CD4-positive, alpha-beta memory T cell (primary cell): ENCODE results near the gene STMP1. TPM values are rescaled to one million over a fixed set of nuclear protein-coding genes. Genes with fewer than 3 reads are reported as not detected.

Experiments used
- CTCF ChIA-PET: fragments of 350-600 bp; sonication (Branson Sonifier 250); formaldehyde crosslinking; loops from one replicate; lab custom pipeline; 2021; ENCODE audit warnings: inconsistent platforms; ENCODE audit not compliant: partially characterized antibody; lab: Charles Lee
- POLR2A ChIA-PET: fragments of 350-600 bp; sonication (Branson Sonifier 250); formaldehyde crosslinking; loops from one replicate; lab custom pipeline; 2021; ENCODE audit not compliant: partially characterized antibody; lab: Charles Lee
- DNase-seq, 5 donors: peaks; one replicate each; pipeline versions ENCODE4 v3.0.0 to v3.0.0-alpha.2; 2020 to 2022; ENCODE audit warnings: mixed read lengths in 1 of 5
- H3K27ac ChIP-seq: one replicate; pipeline ENCODE4 v1.7.0; 2013; ENCODE audit warnings: low read depth, low read length
- H3K27me3 ChIP-seq: 2 replicates; pipeline ENCODE4 v1.7.0; 2013; ENCODE audit warnings: mild to moderate bottlenecking, low read length, moderate library complexity; ENCODE audit not compliant: insufficient read depth
- H3K36me3 ChIP-seq: 2 replicates; pipeline ENCODE4 v1.7.0; 2013; ENCODE audit warnings: mild to moderate bottlenecking, low read length, moderate library complexity; ENCODE audit not compliant: insufficient read depth
- H3K4me1 ChIP-seq: 2 replicates; pipeline ENCODE4 v1.7.0; 2013; ENCODE audit warnings: mild to moderate bottlenecking, low read length, moderate library complexity; ENCODE audit not compliant: insufficient read depth
- H3K4me3 ChIP-seq, 2 donors: one replicate each; pipeline ENCODE4 v1.7.0; 2013; ENCODE audit warnings: low read length in 2 of 2, mild to moderate bottlenecking in 1 of 2
- H3K9me3 ChIP-seq, 2 donors: one replicate each; pipeline ENCODE4 v1.7.0; 2013; ENCODE audit warnings: low read length in 2 of 2, control low read depth in 1 of 2; ENCODE audit not compliant: control insufficient read depth in 1 of 2
- H3K27ac Mint-ChIP-seq, 7 donors: one replicate each; pipeline ENCODE4 v1.8.0; 2020 to 2021; ENCODE audit warnings: mixed read lengths in 7 of 7, mild to moderate bottlenecking in 6 of 7, inconsistent platforms in 3 of 7, moderate library complexity in 3 of 7
- H3K27me3 Mint-ChIP-seq, 2 donors: one replicate each; pipeline ENCODE4 v1.8.0; 2020 to 2021; ENCODE audit warnings: mixed read lengths in 2 of 2
- H3K36me3 Mint-ChIP-seq, 2 donors: one replicate each; pipeline ENCODE4 v1.8.0; 2020 to 2021; ENCODE audit warnings: mixed read lengths in 2 of 2, inconsistent platforms in 1 of 2, mild to moderate bottlenecking in 1 of 2
- H3K4me1 Mint-ChIP-seq, 4 donors: one replicate each; pipeline ENCODE4 v1.8.0; 2020 to 2021; ENCODE audit warnings: mixed read lengths in 4 of 4, mild to moderate bottlenecking in 1 of 4
- H3K4me3 Mint-ChIP-seq, 8 donors: one replicate each; pipeline ENCODE4 v1.8.0; 2020 to 2021; ENCODE audit warnings: mixed read lengths in 8 of 8, mild to moderate bottlenecking in 7 of 8, moderate library complexity in 6 of 8, inconsistent platforms in 3 of 8
- H3K9me3 Mint-ChIP-seq, 8 donors: one replicate each; pipeline ENCODE4 v1.8.0; 2020 to 2021; ENCODE audit warnings: mixed read lengths in 8 of 8, mild to moderate bottlenecking in 5 of 8, inconsistent platforms in 3 of 8, moderate library complexity in 1 of 8
- intact Hi-C: fragments of 100-400 bp; cut with micrococcal nuclease; formaldehyde crosslinking; loops from one replicate; pipeline ENCODE4 v1.15.1; 2023
- polyA plus RNA-seq, 2 donors: library from polyadenylated mRNA; unstranded; fragments of 300-500 nt; fragmentation: Illumina TruSeq; gene quantifications; one replicate each; pipeline ENCODE4 v1.2.3, GENCODE V29; 2021
- total RNA-seq, 2 experiments: library from RNA; stranded (reverse); gene quantifications; one replicate each; pipeline ENCODE4 v1.2.3, GENCODE V29; 2021

Gene STMP1
- total and polyA plus RNA-seq, 4 experiments from 2014 or later, result 29.5 to 59.2 (median 37.0) TPM

DNA sequence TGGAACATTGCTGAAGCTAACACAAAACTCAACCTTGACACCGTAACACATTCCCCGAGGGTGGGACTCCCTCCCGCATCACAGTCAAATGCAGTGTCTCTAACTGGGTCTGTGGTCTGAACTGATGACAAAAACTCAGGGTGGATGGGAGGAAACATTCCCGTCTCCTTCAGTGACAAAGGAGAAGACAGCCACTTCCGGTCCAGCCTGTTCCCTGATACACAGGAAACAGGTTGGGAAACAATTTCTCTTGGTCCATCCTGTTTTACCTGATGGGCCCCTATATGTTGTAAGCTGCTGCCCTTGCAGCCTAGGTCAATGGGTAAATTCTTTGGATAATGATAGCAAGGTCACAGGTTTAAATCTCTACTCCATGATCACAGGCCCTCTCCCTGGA is 45.3 kb downstream of the STMP1 start:
- Histone ChIP-seq H3K36me3 (no peaks in the 10 kb centered on the region), H3K4me3 (no peak overlapping the region), H3K27me3 (no peaks in the 10 kb centered on the region), H3K9me3 (no peaks in the 10 kb centered on the region), H3K4me1 (no peaks in the 10 kb centered on the region), H3K27ac (no peak overlapping the region)
- Mint-ChIP-seq H3K27me3 (no peaks in the 10 kb centered on the region), H3K9me3 (no peaks in the 10 kb centered on the region), H3K36me3 (peaks cover 0 to 7% of the 10 kb centered on the region in 2 donors), H3K27ac (no peak overlapping the region), H3K4me1 (peaks cover 0 to 3% (median 0%) of the 10 kb centered on the region in 4 donors), H3K4me3 (no peak overlapping the region)
- ChIA-PET POLR2A (no interaction called here), CTCF (no interaction called here)
- no peak for DNase-seq
- intact Hi-C loops, result no loop called here

- intact Hi-C loops, result no loop called here
- POLR2A ChIA-PET, result no interaction called here
Observed at GRCh38 chr7:135708041-135708440, 45.7 kb downstream of the STMP1 start.

DNA sequence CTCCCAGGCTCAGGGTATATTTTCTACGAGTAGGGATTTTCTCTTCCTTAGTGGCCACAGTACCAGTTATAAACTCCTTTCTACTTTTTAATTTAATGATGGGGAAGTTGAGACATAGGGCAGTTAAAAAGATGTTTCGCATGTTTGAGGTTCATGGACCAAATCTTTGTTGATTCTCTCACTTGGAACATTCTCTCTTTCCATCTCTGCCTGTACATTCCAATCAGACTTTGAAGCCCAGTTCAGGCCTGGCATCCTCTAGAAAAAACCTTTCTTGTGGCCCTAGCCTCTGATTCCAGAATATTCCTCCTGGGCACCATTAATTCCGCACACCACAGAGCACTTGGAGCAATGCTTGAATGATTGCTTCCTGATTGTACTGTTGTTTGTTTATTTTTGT is 47.2 kb downstream of the STMP1 start:
- peak overlapping the region in 1 of 8 donors; percentile 7 for H3K4me3 Mint-ChIP-seq
- H3K27ac Mint-ChIP-seq, result peak overlapping the region in 1 of 7 donors; percentile 30
- no peak for DNase-seq
- H3K4me3 ChIP-seq, result no peak overlapping the region
- H3K27ac ChIP-seq, result no peak overlapping the region
- no peaks in the 10 kb centered on the region for H3K9me3 Mint-ChIP-seq
- no peaks in the 10 kb centered on the region for H3K4me1 ChIP-seq
- H3K27me3 Mint-ChIP-seq, result no peaks in the 10 kb centered on the region
- POLR2A ChIA-PET, result no interaction called here
- H3K36me3 Mint-ChIP-seq, result peaks cover 0 to 3% of the 10 kb centered on the region in 2 donors
- intact Hi-C loops, result no loop called here
- peaks cover 0 to 3% (median 0%) of the 10 kb centered on the region in 4 donors for H3K4me1 Mint-ChIP-seq
- H3K36me3 ChIP-seq, result no peaks in the 10 kb centered on the region
- no peaks in the 10 kb centered on the region for H3K27me3 ChIP-seq
- no peaks in the 10 kb centered on the region for H3K9me3 ChIP-seq
- CTCF ChIA-PET, result interaction anchor here (0.7 kb wide), 1 partner anchor 300 kb away, joined by 4 read pairs; no protein-coding TSS in a partner anchor

More at GRCh38 chr7:135708041-135708440, 45.7 kb downstream of the STMP1 start:
- H3K27ac Mint-ChIP-seq, result no peak overlapping the region
- H3K9me3 Mint-ChIP-seq, result no peaks in the 10 kb centered on the region
- no peak overlapping the region for H3K4me3 ChIP-seq
- no peaks in the 10 kb centered on the region for H3K4me1 ChIP-seq
- H3K9me3 ChIP-seq, result no peaks in the 10 kb centered on the region
- H3K27ac ChIP-seq, result no peak overlapping the region
- DNase-seq, result no peak
- H3K27me3 Mint-ChIP-seq, result no peaks in the 10 kb centered on the region
- H3K36me3 ChIP-seq, result no peaks in the 10 kb centered on the region
- H3K4me1 Mint-ChIP-seq, result peaks cover 0 to 3% (median 0%) of the 10 kb centered on the region in 4 donors
- H3K36me3 Mint-ChIP-seq, result peaks cover 0 to 4% of the 10 kb centered on the region in 2 donors
- H3K27me3 ChIP-seq, result no peaks in the 10 kb centered on the region
- CTCF ChIA-PET, result no interaction called here
- H3K4me3 Mint-ChIP-seq, result no peak overlapping the region

DNA sequence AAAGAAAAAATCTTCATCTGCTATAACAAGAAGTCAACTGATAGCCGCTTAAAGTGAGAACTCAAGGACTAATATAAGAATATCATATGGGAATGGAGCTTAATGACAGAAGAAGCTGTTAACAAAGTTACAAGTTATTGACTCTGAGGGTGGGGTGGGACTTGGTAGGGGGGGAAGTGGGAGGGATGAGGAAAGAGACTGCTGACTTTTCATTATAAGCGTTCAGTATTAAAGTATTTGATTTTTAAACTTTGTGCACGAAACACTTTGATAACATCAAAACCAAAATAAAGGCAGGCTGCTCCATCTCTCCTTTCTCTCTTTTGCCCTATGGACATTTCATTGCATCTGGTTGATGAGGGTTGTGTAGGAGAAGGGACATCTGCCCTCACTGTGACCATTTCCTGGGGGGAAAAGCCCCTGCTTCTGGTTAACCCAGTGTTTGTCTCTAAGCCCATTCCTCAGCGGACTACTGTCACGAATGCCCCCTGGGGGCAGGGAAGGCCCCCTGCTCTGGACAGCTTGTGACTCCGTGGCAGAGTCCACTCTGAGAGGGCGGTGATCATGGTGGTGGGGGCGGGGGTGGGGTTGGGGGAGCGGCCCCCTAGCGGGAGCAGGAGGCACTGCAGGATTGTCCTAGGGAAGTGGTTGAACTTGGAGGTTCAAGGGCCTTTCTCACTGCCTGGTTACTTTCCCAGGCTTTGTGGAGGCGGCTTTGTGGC is 48.3 kb downstream of the STMP1 start:
- Histone ChIP-seq H3K9me3 (no peaks in the 10 kb centered on the region), H3K27me3 (no peaks in the 10 kb centered on the region), H3K36me3 (no peaks in the 10 kb centered on the region), H3K4me3 (no peak overlapping the region), H3K4me1 (no peaks in the 10 kb centered on the region), H3K27ac (no peak overlapping the region)
- ChIA-PET CTCF (interaction anchor here (0.7 to 2.9 kb wide), 5 partner anchors 10 to 430 kb away, joined by 3 to 9 read pairs (median 4); no protein-coding TSS in a partner anchor), POLR2A (no interaction called here)
- Mint-ChIP-seq H3K27me3 (no peaks in the 10 kb centered on the region), H3K27ac (no peak overlapping the region), H3K36me3 (peaks cover 0 to 3% of the 10 kb centered on the region in 2 donors), H3K4me3 (no peak overlapping the region), H3K9me3 (no peaks in the 10 kb centered on the region), H3K4me1 (no peaks in the 10 kb centered on the region)
- intact Hi-C loops, result no loop called here
- DNase-seq, result no peak

GRCh38 chr7:135711139-135711469 is 48.8 kb downstream of the STMP1 start:
- Mint-ChIP-seq H3K4me3 (no peak overlapping the region), H3K4me1 (no peaks in the 10 kb centered on the region), H3K27ac (no peak overlapping the region), H3K36me3 (peaks cover 0 to 3% of the 10 kb centered on the region in 2 donors), H3K27me3 (no peaks in the 10 kb centered on the region), H3K9me3 (no peaks in the 10 kb centered on the region)
- Histone ChIP-seq H3K36me3 (no peaks in the 10 kb centered on the region), H3K9me3 (no peaks in the 10 kb centered on the region), H3K4me1 (no peaks in the 10 kb centered on the region), H3K27me3 (no peaks in the 10 kb centered on the region), H3K27ac (no peak overlapping the region), H3K4me3 (no peak overlapping the region)
- intact Hi-C loops, result no loop called here
- ChIA-PET CTCF (interaction anchor here (0.6 to 2.9 kb wide), 3 partner anchors 11 to 431 kb away, joined by 3 to 9 read pairs (median 4); no protein-coding TSS in a partner anchor), POLR2A (no interaction called here)
- no peak for DNase-seq

- Mint-ChIP-seq H3K4me1 (no peaks in the 10 kb centered on the region), H3K9me3 (no peaks in the 10 kb centered on the region), H3K4me3 (no peak overlapping the region), H3K27ac (no peak overlapping the region), H3K36me3 (peaks cover 0 to 3% of the 10 kb centered on the region in 2 donors), H3K27me3 (peaks cover 0 to 2% of the 10 kb centered on the region in 2 donors)
- Histone ChIP-seq H3K4me1 (no peaks in the 10 kb centered on the region), H3K36me3 (no peaks in the 10 kb centered on the region), H3K9me3 (no peaks in the 10 kb centered on the region), H3K27me3 (no peaks in the 10 kb centered on the region), H3K27ac (no peak overlapping the region), H3K4me3 (no peak overlapping the region)
- no peak for DNase-seq
- POLR2A ChIA-PET, result no interaction called here
- intact Hi-C loops, result no loop called here
- CTCF ChIA-PET, result interaction anchor here (0.7 to 2.9 kb wide), 6 partner anchors 10 to 436 kb away, joined by 3 to 9 read pairs (median 4); no protein-coding TSS in a partner anchor
Observed at GRCh38 chr7:135712182-135712782, 50.0 kb downstream of the STMP1 start.

DNA sequence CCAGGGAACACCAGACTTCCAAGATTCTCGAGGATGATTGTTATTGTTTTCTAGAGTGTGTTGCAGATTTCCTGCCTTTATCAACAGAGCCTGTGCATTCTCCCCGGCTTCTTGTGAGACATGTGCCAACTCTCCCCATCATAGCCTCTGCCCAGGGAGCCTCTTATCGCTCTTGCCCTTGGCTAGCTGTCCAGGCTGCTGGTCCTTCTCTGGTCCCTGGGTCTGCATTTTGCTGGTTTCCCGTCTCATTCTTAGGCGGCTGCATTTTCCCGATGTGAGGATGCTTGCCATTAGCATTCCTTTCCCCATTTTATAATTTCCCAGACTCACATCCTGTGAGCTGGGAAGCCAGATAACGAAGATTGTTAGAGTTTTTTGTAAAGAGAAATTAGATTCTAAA is 50.5 kb downstream of the STMP1 start:
- no peak for DNase-seq
- Histone ChIP-seq H3K4me1 (no peaks in the 10 kb centered on the region), H3K36me3 (no peaks in the 10 kb centered on the region), H3K9me3 (no peaks in the 10 kb centered on the region), H3K27me3 (no peaks in the 10 kb centered on the region), H3K4me3 (no peak overlapping the region), H3K27ac (no peak overlapping the region)
- Mint-ChIP-seq H3K27ac (no peak overlapping the region), H3K4me3 (no peak overlapping the region), H3K36me3 (peaks cover 0 to 3% of the 10 kb centered on the region in 2 donors), H3K4me1 (no peaks in the 10 kb centered on the region), H3K9me3 (no peaks in the 10 kb centered on the region), H3K27me3 (peaks cover 0 to 2% of the 10 kb centered on the region in 2 donors)
- ChIA-PET CTCF (interaction anchor here (0.7 to 2.9 kb wide), 4 partner anchors 9 to 98 kb away, joined by 3 to 9 read pairs (median 4); no protein-coding TSS in a partner anchor), POLR2A (no interaction called here)
- intact Hi-C loops, result no loop called here
